GM18858 (cell line): ENCODE results near the gene LZTS3.
"Not testable (repeated sequence)": the region's sequence is repeated elsewhere in the genome, so short reads cannot be mapped to it uniquely, and the experiment has no call there.

ENCODE experiments used
- ATAC-seq: cut with Tn5 transposase; IDR thresholded peaks from one replicate; pipeline ENCODE4 v1.9.1; 2021; ENCODE audit not compliant: unreplicated experiment

LZTS3 gene

GRCh38 chr20:3168079-3168828 is 5.1 kb downstream of the LZTS3 start:
- no peak for ATAC-seq

DNA sequence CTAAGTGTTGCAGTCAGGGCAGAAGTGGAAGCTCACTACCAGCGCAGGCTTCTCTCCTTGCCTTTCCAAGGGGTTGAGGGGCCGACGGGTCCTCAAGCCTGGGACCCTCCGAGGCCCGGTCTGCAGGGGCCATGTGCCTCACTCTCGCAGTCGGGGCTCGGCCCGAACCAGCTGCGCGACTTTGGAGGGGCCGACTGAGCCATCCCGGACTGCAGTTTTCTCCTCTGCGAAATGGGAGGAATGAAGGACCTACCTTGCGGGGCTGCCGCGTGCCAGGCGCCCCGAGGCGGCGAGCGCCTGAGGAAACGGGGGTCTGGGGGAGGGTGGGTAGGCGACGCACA is 5.6 kb downstream of the LZTS3 start:
- no peak for ATAC-seq

DNA sequence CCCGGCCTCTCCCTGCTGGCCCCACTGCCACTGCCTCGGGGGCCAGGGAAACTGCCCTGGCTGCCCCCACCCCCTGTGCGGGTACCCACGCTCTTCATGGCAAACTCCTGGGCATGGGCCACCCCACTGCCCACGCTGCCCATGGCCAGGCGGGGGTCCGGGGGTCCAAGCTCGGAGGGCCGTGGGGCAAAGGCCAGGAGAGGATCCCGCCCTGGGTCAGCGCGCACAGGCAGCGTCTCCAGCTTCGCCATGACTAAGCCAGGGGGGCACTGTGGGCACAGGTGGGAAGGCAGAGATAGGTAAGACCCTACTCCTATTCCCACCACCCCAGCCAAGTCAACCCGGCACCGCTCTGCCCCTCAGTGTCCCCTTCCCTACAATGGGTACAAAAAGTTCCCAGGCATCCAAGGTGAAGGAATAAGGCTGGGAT is 6.4 kb downstream of the LZTS3 start:
- ATAC-seq: no peak

DNA sequence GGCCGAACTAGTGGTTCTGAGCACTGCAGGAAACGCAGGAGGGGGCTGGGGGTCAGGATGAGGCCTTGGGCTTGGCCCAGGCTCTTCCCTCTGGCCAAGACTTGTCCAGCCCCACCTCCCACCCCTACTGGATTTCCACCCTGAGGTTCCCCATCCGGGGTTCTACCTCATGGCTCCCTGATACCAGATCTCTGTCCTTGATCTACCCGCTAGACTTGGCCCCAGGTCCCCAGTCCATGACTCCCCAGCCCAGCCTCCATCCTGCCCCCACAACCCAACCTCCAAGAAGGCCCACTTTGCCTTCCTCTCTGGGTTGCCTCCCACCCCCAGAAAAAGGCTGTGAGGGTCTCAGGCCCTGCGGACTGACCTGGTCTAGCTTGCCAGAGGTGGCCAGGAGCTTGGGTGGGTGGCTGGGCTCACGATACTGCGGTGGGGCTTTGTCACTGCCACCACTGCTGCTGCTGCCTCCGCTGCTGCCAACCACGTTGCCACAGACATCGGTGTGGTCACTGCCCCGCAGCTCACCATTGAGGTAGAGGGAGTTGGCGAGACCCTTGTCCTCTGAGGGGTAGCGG is 6.9 kb downstream of the LZTS3 start:
- no peak for ATAC-seq

DNA sequence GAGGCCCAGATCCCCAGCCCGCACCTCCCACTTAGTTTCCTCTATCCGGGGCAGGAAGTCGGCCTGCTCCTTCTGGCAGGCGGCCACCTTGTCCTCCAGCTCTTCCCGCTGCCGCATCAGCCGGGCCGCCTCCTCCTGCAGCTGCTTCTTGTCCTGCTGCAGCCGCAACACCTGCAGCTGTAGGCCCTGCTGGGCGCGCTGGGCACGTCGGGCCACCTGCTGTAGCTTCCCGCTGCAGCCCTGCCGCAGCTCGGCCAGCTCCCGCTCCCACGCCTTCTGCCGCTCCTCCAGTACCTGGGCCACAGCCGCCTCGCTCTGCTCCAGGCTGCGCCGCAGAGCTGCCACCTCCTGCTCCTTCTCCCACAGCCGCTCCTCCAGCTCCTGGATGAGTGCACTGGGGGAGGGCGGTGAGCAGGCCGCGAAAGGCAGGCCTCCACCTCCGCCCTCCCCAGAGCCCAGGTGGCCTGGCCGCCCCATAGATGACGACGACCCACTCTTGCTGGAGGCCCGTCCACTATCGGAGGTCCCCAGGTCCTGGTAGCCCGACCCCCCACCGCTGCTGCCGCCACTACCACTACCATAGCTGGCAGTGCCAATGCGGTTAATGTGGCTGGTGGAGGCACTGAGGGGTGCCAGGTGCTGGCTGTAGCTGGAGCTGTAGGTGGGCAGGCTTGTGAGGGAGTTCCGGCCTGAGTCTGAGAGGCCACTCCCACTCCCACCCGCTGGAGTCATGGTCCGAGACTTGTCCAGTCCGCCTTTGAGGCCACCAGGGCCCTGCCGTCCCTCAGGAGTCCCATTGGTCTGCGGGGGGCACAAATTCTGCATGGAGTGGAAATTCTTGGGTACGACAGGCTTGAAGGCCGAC is 7.6 kb downstream of the LZTS3 start:
- no peak for ATAC-seq

GRCh38 chr20:3164763-3165410 is 8.5 kb downstream of the LZTS3 start:
- ATAC-seq: no peak

DNA sequence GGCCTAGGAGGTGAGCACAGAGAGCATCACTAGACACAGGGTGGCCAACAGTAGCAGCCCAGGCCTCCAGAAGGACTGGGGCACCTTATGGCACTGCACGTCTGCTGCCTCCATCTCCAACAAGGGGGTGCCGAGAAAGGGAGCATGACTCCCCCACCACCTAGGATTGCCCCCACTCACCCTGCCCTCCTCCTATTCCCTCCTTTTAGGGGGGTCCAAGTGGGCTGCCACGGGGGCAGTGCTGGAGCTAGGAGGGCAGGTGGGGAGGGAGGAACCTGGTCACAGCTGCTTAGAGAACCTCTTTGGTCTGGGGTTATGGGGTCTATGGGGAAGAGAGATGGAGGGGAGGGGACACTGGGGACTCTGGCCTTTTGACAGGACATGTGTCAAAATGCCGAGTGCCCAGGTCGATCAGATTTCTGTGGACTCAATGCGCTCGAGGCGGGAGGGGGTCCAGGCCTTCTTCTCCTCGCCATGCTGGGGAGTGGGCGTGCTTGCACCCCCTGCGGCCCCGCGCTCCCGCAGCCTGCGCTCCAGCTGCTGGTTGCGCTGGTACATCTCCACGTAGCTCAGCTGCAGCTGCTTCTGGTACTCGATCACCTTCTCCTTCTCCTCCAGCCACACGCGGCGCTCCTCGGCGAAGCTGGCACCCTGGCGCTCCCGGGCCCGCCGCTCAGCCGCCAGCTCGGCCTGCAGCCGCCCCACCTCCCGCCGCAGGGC is 9.1 kb downstream of the LZTS3 start:
- no peak for ATAC-seq

GRCh38 chr20:3163099-3164042 is 10.0 kb downstream of the LZTS3 start:
- ATAC-seq: no peak

DNA sequence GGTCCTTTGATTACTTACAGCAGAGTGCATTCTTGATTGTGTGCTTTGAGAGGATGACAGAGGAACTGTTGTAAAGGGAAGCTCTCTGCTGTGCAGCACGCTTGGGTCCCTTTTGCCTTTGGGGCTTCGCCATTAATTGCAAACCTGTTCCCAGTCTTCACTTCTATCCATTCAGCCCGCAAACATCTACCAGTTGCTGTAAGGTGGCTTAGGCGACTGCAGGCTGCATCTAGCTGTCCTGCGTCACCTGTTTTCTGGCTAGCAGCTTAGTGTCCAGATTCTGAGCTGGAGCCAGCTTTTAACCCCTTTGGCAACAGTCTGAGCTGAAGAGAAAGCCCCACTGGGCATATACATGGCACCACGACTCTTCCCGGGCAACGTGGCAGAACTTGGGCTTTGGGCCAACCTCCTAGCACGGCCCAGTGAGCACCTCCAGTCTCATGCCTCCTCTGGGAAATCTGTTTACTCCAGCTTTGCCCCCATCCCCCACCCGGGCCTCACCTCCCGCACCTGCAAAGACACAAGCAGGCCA is 11.2 kb downstream of the LZTS3 start:
- ATAC-seq: no peak

GRCh38 chr20:3161316-3162079 is 11.9 kb downstream of the LZTS3 start:
- no peak for ATAC-seq

- no peak for ATAC-seq
Observed at GRCh38 chr20:3160418-3160817, 12.9 kb downstream of the LZTS3 start.

DNA sequence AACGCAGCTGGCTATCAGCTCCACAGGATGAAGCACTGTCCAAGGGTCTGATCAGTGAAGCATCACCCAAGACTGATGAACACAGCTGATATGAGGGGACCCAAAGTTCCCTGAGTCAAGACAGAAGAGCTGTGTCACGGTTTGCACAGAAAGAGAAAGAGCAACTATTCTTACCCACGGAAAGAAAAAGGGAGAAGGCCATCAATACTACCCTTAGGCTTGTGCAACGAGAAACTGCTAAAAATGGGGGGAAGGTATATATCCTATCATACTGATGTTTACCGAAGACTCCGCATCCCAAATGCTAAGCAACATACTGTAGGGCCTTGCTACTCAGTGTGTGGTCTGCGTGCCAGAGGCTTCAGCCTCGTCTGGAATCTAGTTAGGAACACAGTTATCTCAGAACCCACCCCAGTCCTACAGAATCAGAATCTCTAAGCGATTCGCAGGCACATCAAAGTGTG is 14.3 kb downstream of the LZTS3 start:
- no peak for ATAC-seq

DNA sequence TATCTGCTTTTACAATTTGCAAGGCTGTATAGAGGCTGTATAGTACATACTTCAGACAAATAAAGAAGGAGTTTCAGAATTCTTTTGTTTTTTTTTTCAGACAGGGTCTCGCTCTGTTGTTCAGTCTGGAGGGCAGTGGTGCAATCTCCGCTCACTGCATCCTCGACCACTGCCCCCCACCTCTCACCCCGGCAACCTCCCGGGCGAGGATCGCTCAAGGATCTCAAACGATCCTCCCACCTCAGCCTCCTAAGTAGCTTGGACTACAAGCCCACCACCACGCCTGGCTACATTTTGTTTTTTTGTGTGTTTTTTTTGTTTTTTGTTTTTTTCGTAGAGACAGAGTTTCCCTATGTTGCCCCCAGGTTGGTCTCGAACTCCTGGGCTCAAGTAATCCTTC is 15.5 kb downstream of the LZTS3 start:
- no peak for ATAC-seq

GRCh38 chr20:3156811-3157619 is 16.3 kb downstream of the LZTS3 start:
- ATAC-seq: peak; percentile 68

DNA sequence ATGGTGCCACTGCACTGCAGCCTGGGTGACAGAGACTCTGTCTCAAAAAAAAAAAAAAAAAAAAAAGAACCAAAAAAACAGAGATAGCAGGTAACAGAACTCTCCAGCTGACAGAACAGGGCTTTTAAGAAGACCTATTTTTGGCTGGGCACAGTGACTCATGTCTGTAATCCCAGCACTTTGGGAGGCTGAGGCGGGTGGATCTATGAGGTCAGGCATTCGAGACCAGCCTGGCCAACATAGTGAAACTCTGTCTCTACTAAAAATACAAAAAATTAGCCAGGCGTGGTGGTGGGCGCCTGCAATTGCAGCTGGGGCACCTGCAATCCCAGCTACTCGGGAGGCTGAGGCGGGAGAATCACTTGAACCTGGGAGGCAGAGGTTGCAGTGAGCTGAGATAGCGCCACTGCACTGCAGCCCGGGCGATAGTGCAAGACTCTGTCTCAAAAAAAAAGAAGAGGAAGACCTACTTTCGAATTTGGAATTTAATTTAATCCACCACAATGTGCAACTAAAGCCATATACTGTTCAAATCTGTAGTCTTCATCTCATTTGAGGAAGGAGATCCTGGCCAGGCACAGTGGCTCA is 21.2 kb downstream of the LZTS3 start:
- not testable (repeated sequence) for ATAC-seq

DNA sequence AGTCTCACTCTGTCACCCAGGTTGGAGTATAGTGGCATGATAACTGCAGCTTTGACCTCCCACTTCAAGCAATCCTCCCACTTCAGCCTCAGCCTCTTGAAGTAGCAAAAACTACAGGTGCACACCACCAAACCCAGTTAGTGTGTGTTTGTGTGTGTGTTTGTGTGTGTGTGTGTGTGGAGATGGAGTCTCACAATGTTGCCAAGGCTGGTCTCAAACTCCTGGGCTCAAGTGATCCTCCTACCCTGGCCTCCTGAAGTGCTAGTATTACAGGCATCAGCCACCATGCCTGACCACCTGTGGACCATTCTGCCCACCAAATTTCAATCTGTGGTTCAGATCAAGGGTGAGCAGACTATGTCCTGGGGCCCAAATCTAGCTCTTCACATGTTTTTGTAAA is 22.4 kb downstream of the LZTS3 start:
- ATAC-seq: no peak

DNA sequence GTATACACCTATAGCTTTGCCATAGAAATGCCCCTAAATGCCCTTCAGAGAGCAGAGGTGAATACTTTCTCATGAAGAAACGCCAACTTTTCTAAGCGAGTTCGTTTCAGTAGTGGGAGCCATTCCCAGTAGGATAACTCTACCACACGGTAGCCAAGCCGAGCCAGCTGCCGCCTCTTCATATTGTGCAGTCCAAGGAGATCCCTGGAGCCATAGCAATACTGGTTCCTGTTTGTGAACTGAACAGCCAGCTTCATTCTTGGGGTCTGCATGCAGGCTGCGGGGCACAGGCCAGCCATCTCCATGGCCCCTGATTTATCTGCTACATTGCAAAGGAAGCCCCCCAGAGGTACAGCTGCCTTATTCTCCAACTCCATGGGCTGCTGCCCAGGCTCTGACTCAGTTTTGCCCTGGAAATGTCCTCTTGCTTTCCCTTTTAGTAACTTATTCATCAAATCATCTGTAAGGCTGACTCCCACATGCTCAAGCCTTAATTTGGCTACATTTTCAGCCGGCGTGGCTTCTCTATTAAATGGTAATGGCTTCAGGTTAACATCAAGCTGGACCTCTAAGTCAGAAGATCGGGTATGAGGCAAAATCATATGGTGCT is 26.5 kb downstream of the LZTS3 start:
- no peak for ATAC-seq
